Lower leg skin (tissue), 3 donors: ENCODE results near the gene FGGY.

Experiments
- POLR2A ChIP-seq, 2 donors: fragments of 450-650 bp; IDR thresholded peaks; one replicate each; pipeline ENCODE4 v1.6.1; 2016 to 2017; ENCODE audit warnings: antibody characterized with exemption in 2 of 2, mild to moderate bottlenecking in 1 of 2, moderate library complexity in 1 of 2
- TF ChIP-seq, protein P1 (sequence below), 3 donors: fragments of 450-650 bp; IDR thresholded peaks; one replicate each; pipeline ENCODE4 v1.5.1; 2016; ENCODE audit warnings: antibody characterized with exemption in 3 of 3, mild to moderate bottlenecking in 3 of 3, moderate library complexity in 2 of 3

DNA sequence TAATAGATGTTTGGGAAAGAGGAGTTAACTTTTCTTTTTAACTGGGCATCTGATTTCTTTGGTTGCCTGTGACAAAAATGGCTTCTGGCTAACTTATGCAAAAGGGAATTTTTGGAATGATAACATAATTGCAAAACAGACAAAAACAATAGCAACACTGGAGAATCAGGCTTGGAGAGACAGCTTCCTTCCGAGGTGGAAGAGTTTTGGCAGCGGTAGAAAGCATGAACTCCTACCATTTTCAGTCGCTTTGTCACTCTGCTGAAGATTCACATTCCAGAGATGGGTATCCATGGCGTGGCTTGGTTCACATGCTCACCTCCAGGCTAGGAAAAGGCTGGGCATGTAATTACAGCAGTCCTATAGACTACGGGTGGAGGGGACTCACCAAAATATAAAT, 17.2 kb upstream of the FGGY start:
- TF ChIP-seq, protein P1, sequence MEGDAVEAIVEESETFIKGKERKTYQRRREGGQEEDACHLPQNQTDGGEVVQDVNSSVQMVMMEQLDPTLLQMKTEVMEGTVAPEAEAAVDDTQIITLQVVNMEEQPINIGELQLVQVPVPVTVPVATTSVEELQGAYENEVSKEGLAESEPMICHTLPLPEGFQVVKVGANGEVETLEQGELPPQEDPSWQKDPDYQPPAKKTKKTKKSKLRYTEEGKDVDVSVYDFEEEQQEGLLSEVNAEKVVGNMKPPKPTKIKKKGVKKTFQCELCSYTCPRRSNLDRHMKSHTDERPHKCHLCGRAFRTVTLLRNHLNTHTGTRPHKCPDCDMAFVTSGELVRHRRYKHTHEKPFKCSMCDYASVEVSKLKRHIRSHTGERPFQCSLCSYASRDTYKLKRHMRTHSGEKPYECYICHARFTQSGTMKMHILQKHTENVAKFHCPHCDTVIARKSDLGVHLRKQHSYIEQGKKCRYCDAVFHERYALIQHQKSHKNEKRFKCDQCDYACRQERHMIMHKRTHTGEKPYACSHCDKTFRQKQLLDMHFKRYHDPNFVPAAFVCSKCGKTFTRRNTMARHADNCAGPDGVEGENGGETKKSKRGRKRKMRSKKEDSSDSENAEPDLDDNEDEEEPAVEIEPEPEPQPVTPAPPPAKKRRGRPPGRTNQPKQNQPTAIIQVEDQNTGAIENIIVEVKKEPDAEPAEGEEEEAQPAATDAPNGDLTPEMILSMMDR (IDR thresholded peaks at IDR 0.05) = no peak
- TF ChIP-seq POLR2A (IDR thresholded peaks at IDR 0.05) = no peak
